Stimulated activated CD8-positive, alpha-beta memory T cell treated with anti-CD3 and anti-CD28 coated beads, Interleukin-4, amount 100 ng/mL, for 1 hour (primary cell): ENCODE measurements around the gene FAM193B.

Experiments
- DNase-seq, 2 donors: peaks; one replicate each; pipeline ENCODE4 v3.0.0-alpha.2; 2020; ENCODE audit warnings: low read depth in 2 of 2, low spot score in 1 of 2

The FAM193B gene

DNA sequence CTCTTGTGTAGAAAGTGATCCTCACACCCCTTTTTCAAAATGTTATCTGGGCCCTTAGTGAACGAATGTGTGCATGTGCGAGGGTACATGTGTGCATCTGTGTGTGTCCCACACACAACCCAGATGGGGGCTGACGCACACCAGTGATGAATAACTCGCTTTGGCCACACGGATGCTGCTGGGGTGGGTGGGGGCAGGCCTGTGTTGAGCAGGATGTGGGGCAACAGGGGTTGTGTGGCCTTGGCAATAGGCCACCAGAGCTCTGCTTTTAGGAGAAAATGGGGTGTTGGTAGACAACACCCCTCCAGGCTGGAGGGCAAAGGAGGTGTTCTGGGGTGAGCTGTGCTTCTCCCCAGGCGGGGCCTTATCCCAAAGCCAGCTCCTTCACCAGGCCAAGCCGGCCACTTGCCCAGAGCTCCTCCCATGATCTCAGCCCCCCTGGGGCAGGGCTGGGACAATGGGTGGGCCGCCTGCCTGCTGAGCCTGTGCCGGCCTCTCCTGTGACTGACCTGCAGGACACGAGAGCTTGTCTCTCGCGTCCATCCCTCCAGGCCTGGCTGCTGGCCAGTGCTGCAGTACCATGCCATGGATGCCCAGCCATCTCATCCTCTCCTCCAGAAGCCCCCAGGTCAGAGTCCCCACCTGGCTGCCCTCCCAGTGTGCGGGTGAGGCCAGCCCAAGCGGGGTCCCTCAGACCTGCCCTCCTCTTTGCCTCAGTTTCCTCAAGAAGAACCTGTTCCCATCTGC, 82.6 kb downstream of the FAM193B start:
- DNase-seq = no peak

DNA sequence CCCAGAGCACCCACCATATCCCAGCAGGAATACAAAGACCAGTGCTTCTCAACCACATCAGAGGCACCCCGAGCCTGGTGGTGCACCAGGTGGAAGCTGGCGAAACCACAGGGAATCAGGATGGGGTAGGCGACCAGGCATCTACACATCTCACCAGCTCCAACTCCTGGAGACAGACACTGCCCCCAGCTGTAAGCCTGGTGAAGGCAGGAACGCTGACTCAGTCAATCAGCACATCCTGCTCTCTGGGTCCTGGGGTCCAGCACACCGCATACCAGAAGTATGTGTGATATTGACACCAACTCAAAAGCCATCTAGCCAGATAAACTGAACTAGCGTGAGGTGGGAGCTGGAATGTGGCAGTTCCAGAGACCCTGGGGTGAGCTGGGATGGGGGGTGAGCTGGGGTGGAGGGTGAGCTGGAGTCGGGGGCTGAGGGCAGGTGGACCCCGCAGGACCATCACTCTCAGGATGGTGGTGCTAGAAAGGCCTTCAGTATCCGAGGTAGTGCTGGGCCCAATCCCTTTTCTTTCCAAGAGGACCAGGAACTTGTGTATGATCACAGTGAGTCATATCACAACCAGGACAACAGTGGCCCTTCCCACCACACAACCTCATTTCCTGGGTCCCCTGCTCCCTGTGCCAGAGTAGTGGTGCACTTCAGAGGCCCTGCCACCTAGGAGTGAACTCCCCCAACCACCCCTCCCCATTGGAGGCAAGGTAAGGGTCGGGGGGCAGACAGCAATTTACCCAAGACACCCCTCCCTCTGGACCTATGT, 83.4 kb downstream of the FAM193B start:
- DNase-seq = no peak
